Thyroid gland (tissue), 4 donors: ENCODE results near the gene BICD1. TPM values are rescaled to one million over a fixed set of nuclear protein-coding genes. Genes with fewer than 3 reads are reported as not detected.

Source experiments
- DNase-seq, 2 donors: peaks; one replicate each; pipeline ENCODE4 v3.0.0-alpha.2; 2019
- H3K27ac ChIP-seq, 3 donors: fragments of 200-600 bp; sonication (generic); 1 replicate in 2 of 3; 2 replicates in 1 of 3; pipeline ENCODE4 v1.5.1; 2016 to 2019; ENCODE audit warnings: mild to moderate bottlenecking in 1 of 3, moderate library complexity in 1 of 3
- H3K27me3 ChIP-seq: fragments of 200-600 bp; sonication (generic); one replicate; pipeline ENCODE4 v1.5.1; 2019
- H3K36me3 ChIP-seq, 2 donors: fragments of 200-600 bp; sonication (generic); one replicate each; pipeline ENCODE4 v1.5.1; 2016 to 2019
- H3K4me1 ChIP-seq, 2 donors: fragments of 200-600 bp; sonication (generic); one replicate each; pipeline ENCODE4 v1.5.1; 2017 to 2019
- H3K4me3 ChIP-seq, 3 donors: fragments of 200-600 bp; sonication (generic); replicated peaks in 1 of 3; 1 replicate in 2 of 3; 2 replicates in 1 of 3; pipeline ENCODE4 v1.5.1; 2016; ENCODE audit warnings: mild to moderate bottlenecking in 1 of 3
- H3K9me3 ChIP-seq: fragments of 200-600 bp; sonication (generic); one replicate; pipeline ENCODE4 v1.5.1; 2017
- CTCF ChIP-seq, 6 experiments: fragments of 200-600 bp in 3 of 6; fragments of 450-650 bp in 3 of 6; sonication (generic) in 3 of 6; IDR thresholded peaks; one replicate each; pipeline ENCODE4 v1.5.1; 2016 to 2019; ENCODE audit warnings: antibody characterized with exemption in 6 of 6, mild to moderate bottlenecking in 2 of 6, inconsistent platforms in 1 of 6, moderate library complexity in 1 of 6
- POLR2A ChIP-seq, 2 donors: fragments of 450-650 bp; IDR thresholded peaks; one replicate each; pipeline ENCODE4 v1.6.1; 2017; ENCODE audit warnings: antibody characterized with exemption in 2 of 2, mild to moderate bottlenecking in 2 of 2, moderate library complexity in 1 of 2
- WGBS, 2 donors: methylation state at CpG; one replicate each; pipeline ENCODE4 v1.1.5; 2017; 5-methylcytosine and 5-hydroxymethylcytosine counted together
- intact Hi-C: fragments of 100-400 bp; cut with DNase I; formaldehyde crosslinking; loops from one replicate; pipeline ENCODE4 v1.15.1; 2023
- total RNA-seq, 4 donors: library from RNA; depleted of rRNA; stranded (reverse); fragments of >200 nt; gene quantifications; one replicate each; pipeline ENCODE4 v1.2.3, GENCODE V29; 2016

Gene BICD1
- total RNA-seq, 4 donors from 2014 or later, result 16.7 to 33.7 (median 24.7) TPM

- no peaks in the 10 kb centered on the region for H3K9me3 ChIP-seq
- TF ChIP-seq POLR2A (IDR thresholded peaks at IDR 0.05) (no peak), CTCF (IDR thresholded peaks at IDR 0.05) (no peak)
- H3K4me1 ChIP-seq, result no peaks in the 10 kb centered on the region
- DNase-seq, result no peak
- H3K36me3 ChIP-seq, result no peaks in the 10 kb centered on the region
- no peak overlapping the region for H3K4me3 ChIP-seq
- H3K27ac ChIP-seq, result no peak overlapping the region
- 77 to 92% methylated on average over 2 of the region's 2 CpGs for WGBS, 2 donors
- H3K27me3 ChIP-seq, result no peaks in the 10 kb centered on the region
- intact Hi-C loops, result no loop called here
Observed at GRCh38 chr12:32208355-32208754, 101.7 kb downstream of the BICD1 start.

GRCh38 chr12:32211066-32211899, 104.6 kb downstream of the BICD1 start:
- Histone ChIP-seq H3K4me3 (no peak overlapping the region), H3K27me3 (no peaks in the 10 kb centered on the region), H3K4me1 (no peaks in the 10 kb centered on the region), H3K27ac (no peak overlapping the region), H3K9me3 (no peaks in the 10 kb centered on the region), H3K36me3 (no peaks in the 10 kb centered on the region)
- intact Hi-C loops, result no loop called here
- 67 to 82% methylated on average over 2 of the region's 2 CpGs for WGBS, 2 donors
- DNase-seq, result no peak
- no peak for TF ChIP-seq CTCF (IDR thresholded peaks at IDR 0.05)
- TF ChIP-seq POLR2A (IDR thresholded peaks at IDR 0.05), result no peak

GRCh38 chr12:32211900-32212156, 105.2 kb downstream of the BICD1 start:
- TF ChIP-seq CTCF (IDR thresholded peaks at IDR 0.05), result no peak
- TF ChIP-seq POLR2A (IDR thresholded peaks at IDR 0.05), result no peak
- Histone ChIP-seq H3K4me1 (no peaks in the 10 kb centered on the region), H3K27ac (no peak overlapping the region), H3K36me3 (no peaks in the 10 kb centered on the region), H3K4me3 (no peak overlapping the region), H3K9me3 (no peaks in the 10 kb centered on the region), H3K27me3 (no peaks in the 10 kb centered on the region)
- intact Hi-C loops, result no loop called here
- WGBS, 2 donors, result 87 to 95% methylated on average over 2 of the region's 2 CpGs
- DNase-seq, result no peak

- Histone ChIP-seq H3K4me3 (no peak overlapping the region), H3K9me3 (no peaks in the 10 kb centered on the region), H3K4me1 (no peaks in the 10 kb centered on the region), H3K27me3 (no peaks in the 10 kb centered on the region), H3K27ac (no peak overlapping the region), H3K36me3 (no peaks in the 10 kb centered on the region)
- intact Hi-C loops, result no loop called here
- no peak for DNase-seq
- TF ChIP-seq POLR2A (IDR thresholded peaks at IDR 0.05), result no peak
- TF ChIP-seq CTCF (IDR thresholded peaks at IDR 0.05), result no peak
- 95 to 100% methylated on average over 5 of the region's 5 CpGs for WGBS, 2 donors
Observed at GRCh38 chr12:32214723-32215122, 108.1 kb downstream of the BICD1 start.

GRCh38 chr12:32217354-32218310, 111.0 kb downstream of the BICD1 start:
- intact Hi-C loops, result no loop called here
- Histone ChIP-seq H3K27me3 (no peaks in the 10 kb centered on the region), H3K4me3 (no peak overlapping the region), H3K4me1 (no peaks in the 10 kb centered on the region), H3K27ac (no peak overlapping the region), H3K36me3 (no peaks in the 10 kb centered on the region), H3K9me3 (no peaks in the 10 kb centered on the region)
- 92 to 94% methylated on average over 10 of the region's 10 CpGs for WGBS, 2 donors
- TF ChIP-seq CTCF (IDR thresholded peaks at IDR 0.05) (no peak), POLR2A (IDR thresholded peaks at IDR 0.05) (no peak)
- no peak for DNase-seq
